Daoy (cell line): ENCODE results near the gene NPW. TPM values are rescaled to one million over a fixed set of nuclear protein-coding genes. Genes with fewer than 3 reads are reported as not detected.

Experiments
- DNase-seq: peaks from one replicate; pipeline ENCODE4 v3.0.0-alpha.2; 2015; ENCODE audit warnings: low read depth
- total RNA-seq: library from RNA; depleted of rRNA; stranded (reverse); fragments of >200 nt; shearing (Covaris generic); gene quantifications from 2 replicates; pipeline ENCODE4 v1.2.3, GENCODE V29; 2014; rRNA removed

Gene NPW
- total RNA-seq, 1 experiment from 2014 or later = 0.46 TPM

- DNase-seq = no peak
Observed at GRCh38 chr16:2048116-2048543, 28.5 kb downstream of the NPW start.

- DNase-seq = no peak
Observed at GRCh38 chr16:2053211-2053610, 33.6 kb downstream of the NPW start.

- DNase-seq = no peak
Observed at GRCh38 chr16:2053897-2054296, 34.3 kb downstream of the NPW start.

- DNase-seq = no peak
Observed at GRCh38 chr16:2054543-2055245, 35.1 kb downstream of the NPW start.

GRCh38 chr16:2056077-2056476 is 36.5 kb downstream of the NPW start:
- no peak for DNase-seq

GRCh38 chr16:2056681-2057407 is 37.3 kb downstream of the NPW start:
- DNase-seq = no peak

- DNase-seq = no peak
Observed at GRCh38 chr16:2057438-2057837, 37.9 kb downstream of the NPW start.

- DNase-seq = no peak
Observed at GRCh38 chr16:2058420-2058819, 38.8 kb downstream of the NPW start.

GRCh38 chr16:2058872-2059271 is 39.3 kb downstream of the NPW start:
- no peak for DNase-seq

- no peak for DNase-seq
Observed at GRCh38 chr16:2060346-2060745, 40.8 kb downstream of the NPW start.

- DNase-seq = no peak
Observed at GRCh38 chr16:2061023-2061422, 41.4 kb downstream of the NPW start.

- DNase-seq = no peak
Observed at GRCh38 chr16:2061526-2061925, 41.9 kb downstream of the NPW start.

- no peak for DNase-seq
Observed at GRCh38 chr16:2062801-2063200, 43.2 kb downstream of the NPW start.

GRCh38 chr16:2063861-2064260 is 44.3 kb downstream of the NPW start:
- no peak for DNase-seq

- DNase-seq = no peak
Observed at GRCh38 chr16:2064368-2064945, 44.9 kb downstream of the NPW start.

GRCh38 chr16:2066139-2066538 is 46.6 kb downstream of the NPW start:
- no peak for DNase-seq

Other genes starting within 250 kb of the NPW start
- gene NME3, start 248.2 kb upstream of the NPW start, total RNA-seq = 16.5 and 28.0 TPM in 2 replicates
- gene EME2, start 247.0 kb upstream of the NPW start, total RNA-seq = 8.6 and 10.1 TPM in 2 replicates
- gene MRPS34, start 246.7 kb upstream of the NPW start, total RNA-seq = 153 and 201 TPM in 2 replicates
- gene SPSB3, start 237.2 kb upstream of the NPW start, total RNA-seq = 20.2 and 21.7 TPM in 2 replicates
- 75.7 and 97.2 TPM in 2 replicates for gene NUBP2, start 236.8 kb upstream of the NPW start, total RNA-seq
- not detected in 2 replicates for gene IGFALS, start 226.1 kb upstream of the NPW start, total RNA-seq
- gene HAGH, start 193.0 kb upstream of the NPW start, total RNA-seq = 23.5 and 28.2 TPM in 2 replicates
- gene FAHD1, start 192.6 kb upstream of the NPW start, total RNA-seq = 26.6 and 50.7 TPM in 2 replicates
- not detected in 2 replicates for gene MEIOB, start 147.6 kb upstream of the NPW start, total RNA-seq
- not detected in 2 replicates for gene HS3ST6, start 101.4 kb upstream of the NPW start, total RNA-seq
- gene MSRB1, start 76.6 kb upstream of the NPW start, total RNA-seq = 36.6 and 49.1 TPM in 2 replicates
- gene RPL3L, start 65.1 kb upstream of the NPW start, total RNA-seq = not detected in 2 replicates
- 147 and 156 TPM in 2 replicates for gene NDUFB10, start 60.2 kb upstream of the NPW start, total RNA-seq
- gene RPS2, start 55.0 kb upstream of the NPW start, total RNA-seq = 1,645 and 2,369 TPM in 2 replicates
- gene RNF151, start 52.9 kb upstream of the NPW start, total RNA-seq = not detected in 2 replicates
- gene TBL3, start 47.7 kb upstream of the NPW start, total RNA-seq = 49.5 and 49.6 TPM in 2 replicates
- gene NOXO1, start 38.3 kb upstream of the NPW start, total RNA-seq = not detected in 2 replicates
- 22.7 and 29.7 TPM in 2 replicates for gene GFER, start 35.6 kb upstream of the NPW start, total RNA-seq
- gene SYNGR3, start 29.8 kb upstream of the NPW start, total RNA-seq = 0.29 TPM in 1 of 2 replicates, not detected in the other
- 19.8 and 21.6 TPM in 2 replicates for gene ZNF598, start 10.0 kb upstream of the NPW start, total RNA-seq
- 38.1 and 41.8 TPM in 2 replicates for gene NHERF2, start 7.1 kb downstream of the NPW start, total RNA-seq
- gene NTHL1, start 28.0 kb downstream of the NPW start, total RNA-seq = 29.3 and 39.4 TPM in 2 replicates
- gene TSC2, start 28.2 kb downstream of the NPW start, total RNA-seq = 31.4 and 34.1 TPM in 2 replicates
- 12.0 and 46.5 TPM in 2 replicates for gene PKD1, start 116.1 kb downstream of the NPW start, total RNA-seq
- gene RAB26, start 128.8 kb downstream of the NPW start, total RNA-seq = 0.11 and 0.21 TPM in 2 replicates
- 43.4 and 45.5 TPM in 2 replicates for gene TRAF7, start 136.0 kb downstream of the NPW start, total RNA-seq
- 0.06 TPM in 1 of 2 replicates, not detected in the other for gene CASKIN1, start 176.8 kb downstream of the NPW start, total RNA-seq
- 12.1 and 19.3 TPM in 2 replicates for gene MLST8, start 185.7 kb downstream of the NPW start, total RNA-seq
- gene BRICD5, start 191.1 kb downstream of the NPW start, total RNA-seq = 0.68 and 1.9 TPM in 2 replicates
- 16.9 and 21.8 TPM in 2 replicates for gene PGP, start 195.1 kb downstream of the NPW start, total RNA-seq
- gene E4F1, start 203.8 kb downstream of the NPW start, total RNA-seq = 20.5 and 20.8 TPM in 2 replicates
- 0.89 and 1.0 TPM in 2 replicates for gene DNASE1L2, start 216.7 kb downstream of the NPW start, total RNA-seq
- 22.6 and 41.1 TPM in 2 replicates for gene ECI1, start 231.8 kb downstream of the NPW start, total RNA-seq
- 147 and 161 TPM in 2 replicates for gene RNPS1, start 248.3 kb downstream of the NPW start, total RNA-seq